HG03469 (cell line): ENCODE data around the gene INPP4B.

Experiments
- ATAC-seq: cut with Tn5 transposase; IDR thresholded peaks from one replicate; pipeline ENCODE4 v1.9.1; 2021; ENCODE audit warnings: mild to moderate bottlenecking, moderate library complexity, moderate number of reproducible peaks; ENCODE audit not compliant: unreplicated experiment

Gene INPP4B

GRCh38 chr4:142043509-142043908 is 802.6 kb downstream of the INPP4B start:
- no peak for ATAC-seq

- ATAC-seq: no peak
Observed at GRCh38 chr4:142041788-142042187, 804.3 kb downstream of the INPP4B start.

- no peak for ATAC-seq
Observed at GRCh38 chr4:142040043-142040442, 806.1 kb downstream of the INPP4B start.

GRCh38 chr4:142036795-142037583 is 809.1 kb downstream of the INPP4B start:
- no peak for ATAC-seq

GRCh38 chr4:142035566-142035965 is 810.5 kb downstream of the INPP4B start:
- ATAC-seq: no peak

GRCh38 chr4:142034101-142034500 is 812.0 kb downstream of the INPP4B start:
- ATAC-seq: no peak

GRCh38 chr4:142030010-142030409 is 816.1 kb downstream of the INPP4B start:
- ATAC-seq: no peak

GRCh38 chr4:142021761-142022160 is 824.3 kb downstream of the INPP4B start:
- ATAC-seq: no peak

- no peak for ATAC-seq
Observed at GRCh38 chr4:142021181-142021580, 824.9 kb downstream of the INPP4B start.

- no peak for ATAC-seq
Observed at GRCh38 chr4:142016031-142016430, 830.1 kb downstream of the INPP4B start.

GRCh38 chr4:142009751-142010150 is 836.4 kb downstream of the INPP4B start:
- no peak for ATAC-seq

GRCh38 chr4:142005519-142005918 is 840.6 kb downstream of the INPP4B start:
- ATAC-seq: no peak

GRCh38 chr4:141999446-142000143 is 846.5 kb downstream of the INPP4B start:
- no peak for ATAC-seq

GRCh38 chr4:141995056-141995455 is 851.0 kb downstream of the INPP4B start:
- ATAC-seq: no peak

GRCh38 chr4:141977433-141977832 is 868.7 kb downstream of the INPP4B start:
- no peak for ATAC-seq
